Measurements from ENCODE around the gene PLCB4. TPM values are rescaled to one million over a fixed set of nuclear protein-coding genes. Genes with fewer than 3 reads are reported as not detected.
A peak's percentile ranks its signal among the peaks of the same experiment; 100 is the strongest.

The PLCB4 gene
- total RNA-seq, 4 donors from 2014 or later: 17.4 to 264 (median 28.1) TPM

GRCh38 chr20:9508696-9509178 lies 439.9 kb downstream of the PLCB4 start:
- intact Hi-C loops (cut with DNase I; ENCODE audit: low total_unique reads): no loop called here
- Histone ChIP-seq H3K9me3 (no peaks in the 10 kb centered on the region), H3K4me1 (no peaks in the 10 kb centered on the region), H3K27me3 (peaks cover 0 to 8% of the 10 kb centered on the region in 2 donors), H3K36me3 (no peaks in the 10 kb centered on the region), H3K4me3 (no peak overlapping the region), H3K27ac (no peak overlapping the region)
- DNase-seq: no peak
- no peak for TF ChIP-seq POLR2A (IDR thresholded peaks at IDR 0.05)
- no peak for TF ChIP-seq CTCF (IDR thresholded peaks at IDR 0.05)

- H3K27me3 ChIP-seq: peaks cover 0 to 8% of the 10 kb centered on the region in 2 donors
- no peak overlapping the region for H3K4me3 ChIP-seq
- no peaks in the 10 kb centered on the region for H3K4me1 ChIP-seq
- TF ChIP-seq POLR2A (IDR thresholded peaks at IDR 0.05) (no peak), CTCF (IDR thresholded peaks at IDR 0.05) (no peak)
- intact Hi-C loops (cut with DNase I; ENCODE audit: low total_unique reads): no loop called here
- DNase-seq: no peak
- H3K27ac ChIP-seq: no peak overlapping the region
- no peaks in the 10 kb centered on the region for H3K9me3 ChIP-seq
- no peaks in the 10 kb centered on the region for H3K36me3 ChIP-seq
Observed at GRCh38 chr20:9509246-9509645, 440.4 kb downstream of the PLCB4 start.

GRCh38 chr20:9510911-9511310 lies 442.0 kb downstream of the PLCB4 start:
- Histone ChIP-seq H3K4me3 (no peak overlapping the region), H3K36me3 (no peaks in the 10 kb centered on the region), H3K27me3 (peaks cover 0 to 12% of the 10 kb centered on the region in 2 donors), H3K4me1 (peaks cover 0 to 10% of the 10 kb centered on the region in 2 donors), H3K27ac (no peak overlapping the region), H3K9me3 (no peaks in the 10 kb centered on the region)
- no peak for DNase-seq
- intact Hi-C loops (cut with DNase I; ENCODE audit: low total_unique reads): no loop called here
- TF ChIP-seq POLR2A (IDR thresholded peaks at IDR 0.05) (no peak), CTCF (IDR thresholded peaks at IDR 0.05) (no peak)

- DNase-seq: no peak
- Histone ChIP-seq H3K36me3 (no peaks in the 10 kb centered on the region), H3K4me3 (no peak overlapping the region), H3K27me3 (peaks cover 0 to 12% of the 10 kb centered on the region in 2 donors), H3K27ac (no peak overlapping the region), H3K4me1 (peaks cover 0 to 13% of the 10 kb centered on the region in 2 donors), H3K9me3 (no peaks in the 10 kb centered on the region)
- intact Hi-C loops (cut with DNase I; ENCODE audit: low total_unique reads): no loop called here
- TF ChIP-seq POLR2A (IDR thresholded peaks at IDR 0.05): no peak
- TF ChIP-seq CTCF (IDR thresholded peaks at IDR 0.05): no peak
Observed at GRCh38 chr20:9514072-9514460, 445.2 kb downstream of the PLCB4 start.

GRCh38 chr20:9514461-9515213 lies 445.8 kb downstream of the PLCB4 start, which contains the start of gene LAMP5:
Gene LAMP5, plus strand, starts transcription at chr20:9514590. Its CDS starts 263 bp downstream, at chr20:9514853.
- intact Hi-C loops (cut with DNase I; ENCODE audit: low total_unique reads): no loop called here
- no peaks in the 10 kb centered on the region for H3K9me3 ChIP-seq
- no peaks in the 10 kb centered on the region for H3K36me3 ChIP-seq
- peak within 1 kb of the TSS; percentile 3 to 18 for H3K4me3 ChIP-seq
- no peak within 1 kb of the TSS for H3K27ac ChIP-seq
- no peak for DNase-seq
- H3K27me3 ChIP-seq: peaks cover 0 to 12% of the 10 kb centered on the region in 2 donors
- H3K4me1 ChIP-seq: peaks cover 0 to 13% of the 10 kb centered on the region in 2 donors
- TF ChIP-seq POLR2A (IDR thresholded peaks at IDR 0.05): no peak
- TF ChIP-seq CTCF (IDR thresholded peaks at IDR 0.05): no peak
